ENCODE data around the gene TRAF4. TPM values are rescaled to one million over a fixed set of nuclear protein-coding genes. Genes with fewer than 3 reads are reported as not detected.

The TRAF4 gene
- total RNA-seq, 4 donors from 2014 or later: 26.7 to 38.4 (median 35.3) TPM

GRCh38 chr17:28711723-28712031 lies 32.1 kb upstream of the TRAF4 start, which contains the start of gene PROCA1:
Gene PROCA1, minus strand, starts transcription at chr17:28711888. Its CDS starts 228 bp downstream, at chr17:28711660.
- peaks cover 23% of the 10 kb centered on the region for H3K36me3 ChIP-seq
- 1% methylated on average over 16 of the region's 20 CpGs for WGBS
- no peaks in the 10 kb centered on the region for H3K9me3 ChIP-seq
- H3K4me3 ChIP-seq: peak within 1 kb of the TSS; percentile 82
- TF ChIP-seq EP300 (IDR thresholded peaks at IDR 0.05): no peak
- TF ChIP-seq POLR2A (IDR thresholded peaks at IDR 0.05): no peak
- no peak for TF ChIP-seq POLR2AphosphoS5 (IDR thresholded peaks at IDR 0.05)
- no peak for TF ChIP-seq CTCF (IDR thresholded peaks at IDR 0.05)
- peak within 1 kb of the TSS; percentile 91 for H3K27ac ChIP-seq
- no peak for DNase-seq (ENCODE audit: low spot score in 2 of 2)
- H3K4me1 ChIP-seq: peaks cover 36% of the 10 kb centered on the region
- H3K27me3 ChIP-seq: no peaks in the 10 kb centered on the region

- peak overlapping the region; percentile 82 for H3K4me3 ChIP-seq
- TF ChIP-seq POLR2A (IDR thresholded peaks at IDR 0.05): no peak
- no peak for TF ChIP-seq CTCF (IDR thresholded peaks at IDR 0.05)
- no peak for TF ChIP-seq POLR2AphosphoS5 (IDR thresholded peaks at IDR 0.05)
- no peak for TF ChIP-seq EP300 (IDR thresholded peaks at IDR 0.05)
- WGBS: 44% methylated on average over 28 of the region's 34 CpGs
- H3K9me3 ChIP-seq: no peaks in the 10 kb centered on the region
- DNase-seq (ENCODE audit: low spot score in 2 of 2): peak in 1 of 2 donors; percentile 78
- peak overlapping the region; percentile 91 for H3K27ac ChIP-seq
- peaks cover 23% of the 10 kb centered on the region for H3K36me3 ChIP-seq
- H3K27me3 ChIP-seq: no peaks in the 10 kb centered on the region
- peaks cover 39% of the 10 kb centered on the region for H3K4me1 ChIP-seq
Measured at GRCh38 chr17:28712032-28712704, 31.6 kb upstream of the TRAF4 start.

- TF ChIP-seq EP300 (IDR thresholded peaks at IDR 0.05) (no peak), POLR2AphosphoS5 (IDR thresholded peaks at IDR 0.05) (no peak), POLR2A (IDR thresholded peaks at IDR 0.05) (no peak), CTCF (IDR thresholded peaks at IDR 0.05) (no peak)
- Histone ChIP-seq H3K4me3 (no peak overlapping the region), H3K9me3 (no peaks in the 10 kb centered on the region), H3K27ac (no peak overlapping the region), H3K36me3 (peaks cover 23% of the 10 kb centered on the region), H3K27me3 (no peaks in the 10 kb centered on the region), H3K4me1 (peaks cover 46% of the 10 kb centered on the region)
- no peak for DNase-seq (ENCODE audit: low spot score in 2 of 2)
- 76% methylated on average over 7 of the region's 7 CpGs for WGBS
Measured at GRCh38 chr17:28712705-28713415, 31.0 kb upstream of the TRAF4 start.

GRCh38 chr17:28714281-28714680 lies 29.5 kb upstream of the TRAF4 start:
- TF ChIP-seq EP300 (IDR thresholded peaks at IDR 0.05): no peak
- TF ChIP-seq POLR2AphosphoS5 (IDR thresholded peaks at IDR 0.05): no peak
- no peak for TF ChIP-seq CTCF (IDR thresholded peaks at IDR 0.05)
- TF ChIP-seq POLR2A (IDR thresholded peaks at IDR 0.05): no peak
- peaks cover 60% of the 10 kb centered on the region for H3K4me1 ChIP-seq
- 100% methylated on average over 3 of the region's 3 CpGs for WGBS
- no peak overlapping the region for H3K27ac ChIP-seq
- no peaks in the 10 kb centered on the region for H3K9me3 ChIP-seq
- H3K4me3 ChIP-seq: no peak overlapping the region
- no peak for DNase-seq (ENCODE audit: low spot score in 2 of 2)
- no peaks in the 10 kb centered on the region for H3K27me3 ChIP-seq
- H3K36me3 ChIP-seq: peaks cover 23% of the 10 kb centered on the region

- no peak overlapping the region for H3K27ac ChIP-seq
- no peaks in the 10 kb centered on the region for H3K9me3 ChIP-seq
- 83% methylated on average over 2 of the region's 2 CpGs for WGBS
- no peak for DNase-seq (ENCODE audit: low spot score in 2 of 2)
- peaks cover 23% of the 10 kb centered on the region for H3K36me3 ChIP-seq
- H3K27me3 ChIP-seq: no peaks in the 10 kb centered on the region
- TF ChIP-seq EP300 (IDR thresholded peaks at IDR 0.05): no peak
- no peak for TF ChIP-seq POLR2A (IDR thresholded peaks at IDR 0.05)
- no peak for TF ChIP-seq POLR2AphosphoS5 (IDR thresholded peaks at IDR 0.05)
- TF ChIP-seq CTCF (IDR thresholded peaks at IDR 0.05): no peak
- peaks cover 55% of the 10 kb centered on the region for H3K4me1 ChIP-seq
- H3K4me3 ChIP-seq: no peak overlapping the region
Measured at GRCh38 chr17:28715217-28715616, 28.6 kb upstream of the TRAF4 start.

Data from suprapubic skin (tissue), 4 donors.